Breast epithelium (tissue), 4 donors: ENCODE results near the gene PER2. TPM values are rescaled to one million over a fixed set of nuclear protein-coding genes. Genes with fewer than 3 reads are reported as not detected.
A peak's percentile ranks its signal among the peaks of the same experiment; 100 is the strongest.
"Not testable (repeated sequence)": the region's sequence is repeated elsewhere in the genome, so short reads cannot be mapped to it uniquely, and the experiment has no call there.

Experiments used
- DNase-seq, 2 donors: peaks; one replicate each; pipeline ENCODE4 v3.0.0-alpha.2; 2019; ENCODE audit warnings: low spot score in 2 of 2
- H3K27ac ChIP-seq, 2 donors: fragments of 200-600 bp; sonication (generic) in 1 of 2; one replicate each; pipeline ENCODE4 v1.5.1; 2016 to 2019; ENCODE audit warnings: mild to moderate bottlenecking in 1 of 2
- H3K27me3 ChIP-seq, 2 donors: fragments of 200-600 bp; sonication (generic) in 1 of 2; one replicate each; pipeline versions ENCODE4 v1.5.1 to v1.6.0; 2017 to 2019; ENCODE audit warnings: control low read depth in 1 of 2, mild to moderate bottlenecking in 1 of 2
- H3K36me3 ChIP-seq: fragments of 200-600 bp; one replicate; pipeline ENCODE4 v1.5.1; 2019
- H3K4me1 ChIP-seq, 2 donors: fragments of 200-600 bp; sonication (generic); one replicate each; pipeline ENCODE4 v1.5.1; 2016 to 2019; ENCODE audit warnings: control low read depth in 1 of 2
- H3K4me3 ChIP-seq, 3 donors: fragments of 200-600 bp; sonication (generic); 1 replicate in 2 of 3; 2 replicates in 1 of 3; pipeline ENCODE4 v1.5.1; 2016 to 2019; ENCODE audit warnings: mild to moderate bottlenecking in 3 of 3, moderate library complexity in 2 of 3
- H3K9me3 ChIP-seq, 2 donors: fragments of 200-600 bp; sonication (generic) in 1 of 2; one replicate each; pipeline ENCODE4 v1.5.1; 2016 to 2019; ENCODE audit warnings: control low read depth in 1 of 2
- CTCF ChIP-seq, 3 donors: fragments of 450-650 bp; IDR thresholded peaks; one replicate each; pipeline ENCODE4 v1.5.1; 2016 to 2017; ENCODE audit warnings: antibody characterized with exemption in 3 of 3, mild to moderate bottlenecking in 3 of 3, moderate library complexity in 3 of 3
- POLR2A ChIP-seq: fragments of 450-650 bp; IDR thresholded peaks from one replicate; pipeline ENCODE4 v1.6.1; 2016; ENCODE audit warnings: antibody characterized with exemption, mild to moderate bottlenecking, moderate library complexity
- POLR2AphosphoS5 ChIP-seq, 3 donors: sonication (generic); formaldehyde crosslinking; IDR thresholded peaks; one replicate each; pipeline ENCODE4 v1.6.1; 2017; ENCODE audit warnings: antibody characterized with exemption in 3 of 3
- intact Hi-C: fragments of 100-400 bp; cut with DNase I; formaldehyde crosslinking; loops from one replicate; pipeline ENCODE4 v1.15.1; 2023; ENCODE audit warnings: low total_unique reads
- total RNA-seq, 3 donors: library from RNA; depleted of rRNA; stranded (reverse); fragments of >200 nt; gene quantifications; one replicate each; pipeline ENCODE4 v1.1.0, GENCODE V29; 2016

The PER2 gene
- 10 to 100 TPM; 14.1 to 29.7 (median 16.1) TPM for total RNA-seq

- intact Hi-C loops: no loop called here
- peak; percentile 23 to 84 (median 48) for TF ChIP-seq POLR2AphosphoS5 (IDR thresholded peaks at IDR 0.05)
- TF ChIP-seq POLR2A: no peak
- TF ChIP-seq CTCF (IDR thresholded peaks at IDR 0.05): peak in 1 of 3 donors; percentile 31
- Histone ChIP-seq H3K27me3 (no peaks in the 10 kb centered on the region), H3K36me3 (no peaks in the 10 kb centered on the region), H3K27ac (peak within 1 kb of the TSS; percentile 97 to 99), H3K9me3 (no peaks in the 10 kb centered on the region), H3K4me3 (peak within 1 kb of the TSS; percentile 83 to 86 (median 86)), H3K4me1 (peaks cover 17 to 28% of the 10 kb centered on the region in 2 donors)
- peak; percentile 73 to 90 for DNase-seq
Measured at GRCh38 chr2:238287737-238288649, at the start of gene PER2. TSS of gene PER2 (minus strand) at chr2:238288610. CDS start at chr2:238277936, 10,674 bp downstream.

GRCh38 chr2:238337846-238338245 is 49.4 kb upstream of the PER2 start:
- H3K4me3 ChIP-seq: no peak overlapping the region
- intact Hi-C loops: no loop called here

GRCh38 chr2:238336793-238337444 is 48.5 kb upstream of the PER2 start:
- no peaks in the 10 kb centered on the region for H3K9me3 ChIP-seq
- DNase-seq: no peak
- no peaks in the 10 kb centered on the region for H3K36me3 ChIP-seq
- intact Hi-C loops: no loop called here
- no peak overlapping the region for H3K27ac ChIP-seq
- H3K27me3 ChIP-seq: no peaks in the 10 kb centered on the region
- no peaks in the 10 kb centered on the region for H3K4me1 ChIP-seq
- H3K4me3 ChIP-seq: no peak overlapping the region
- TF ChIP-seq POLR2AphosphoS5 (IDR thresholded peaks at IDR 0.05): no peak
- TF ChIP-seq POLR2A: no peak
- no peak for TF ChIP-seq CTCF (IDR thresholded peaks at IDR 0.05)

More at GRCh38 chr2:238337846-238338245, 49.4 kb upstream of the PER2 start:
- no peaks in the 10 kb centered on the region for H3K36me3 ChIP-seq
- no peak overlapping the region for H3K27ac ChIP-seq
- no peak for DNase-seq
- no peaks in the 10 kb centered on the region for H3K4me1 ChIP-seq
- H3K27me3 ChIP-seq: no peaks in the 10 kb centered on the region
- TF ChIP-seq CTCF (IDR thresholded peaks at IDR 0.05) (no peak), POLR2A (no peak), POLR2AphosphoS5 (IDR thresholded peaks at IDR 0.05) (no peak)
- no peaks in the 10 kb centered on the region for H3K9me3 ChIP-seq

- Histone ChIP-seq H3K9me3 (no peaks in the 10 kb centered on the region), H3K4me1 (no peaks in the 10 kb centered on the region), H3K4me3 (no peak overlapping the region), H3K36me3 (no peaks in the 10 kb centered on the region), H3K27ac (no peak overlapping the region), H3K27me3 (no peaks in the 10 kb centered on the region)
- intact Hi-C loops: no loop called here
- DNase-seq: no peak
- no peak for TF ChIP-seq POLR2AphosphoS5 (IDR thresholded peaks at IDR 0.05)
- no peak for TF ChIP-seq POLR2A
- no peak for TF ChIP-seq CTCF (IDR thresholded peaks at IDR 0.05)
Measured at GRCh38 chr2:238336151-238336550, 47.7 kb upstream of the PER2 start.

GRCh38 chr2:238335591-238335990 is 47.2 kb upstream of the PER2 start:
- DNase-seq, H3K9me3 ChIP-seq, H3K36me3 ChIP-seq, H3K27me3 ChIP-seq, H3K4me1 ChIP-seq, H3K27ac ChIP-seq, H3K4me3 ChIP-seq, intact Hi-C loops: not testable (repeated sequence)
